PFSK-1 (cell line): ENCODE measurements around the gene PANX2.

ENCODE experiments used
- FOXP2 ChIP-seq: optimal IDR thresholded peaks from 2 replicates; pipeline ENCODE3; 2011; ENCODE audit warnings: borderline replicate concordance, control low read depth, inconsistent platforms; ENCODE audit not compliant: insufficient read depth; ENCODE audit errors: extremely low read length, extremely low read depth
- POLR2AphosphoS5 ChIP-seq: IDR thresholded peaks from 2 replicates; pipeline ENCODE4 v1.6.1; 2012; ENCODE audit warnings: low read depth, mild to moderate bottlenecking, control low read depth, low read length, moderate library complexity
- REST ChIP-seq, 2 experiments: IDR thresholded peaks; 2 replicates each; pipeline versions ENCODE4 v1.6.1 to v1.8.0; 2011 to 2012; ENCODE audit warnings: low read depth in 2 of 2, low read length in 2 of 2, control low read depth in 1 of 2, inconsistent platforms in 1 of 2, mild to moderate bottlenecking in 1 of 2, moderate library complexity in 1 of 2; ENCODE audit not compliant: insufficient read depth in 1 of 2
- SIN3A ChIP-seq: IDR thresholded peaks from 2 replicates; pipeline ENCODE4 v1.6.1; 2012; ENCODE audit warnings: mild to moderate bottlenecking, low read length, moderate library complexity, borderline replicate concordance; ENCODE audit not compliant: insufficient read depth
- TAF1 ChIP-seq: IDR thresholded peaks from 2 replicates; pipeline ENCODE4 v1.6.1; 2012; ENCODE audit warnings: low read length, control low read depth, borderline replicate concordance; ENCODE audit not compliant: insufficient read depth

PANX2 gene

GRCh38 chr22:50213263-50213662, 42.7 kb downstream of the PANX2 start:
- TF ChIP-seq SIN3A (no peak), TAF1 (no peak), FOXP2 (no peak), POLR2AphosphoS5 (no peak)

- no peak for TF ChIP-seq TAF1
- TF ChIP-seq FOXP2 = no peak
- no peak for TF ChIP-seq POLR2AphosphoS5
- no peak for TF ChIP-seq REST (IDR thresholded peaks at IDR 0.05; ENCODE audit: insufficient read depth in 1 of 2, low read depth in 2 of 2, low read length in 2 of 2)
- TF ChIP-seq SIN3A = no peak
Observed at GRCh38 chr22:50215297-50216054, 44.9 kb downstream of the PANX2 start.

- TF ChIP-seq REST (IDR thresholded peaks at IDR 0.05; ENCODE audit: insufficient read depth in 1 of 2, low read depth in 2 of 2, low read length in 2 of 2) (no peak), TAF1 (no peak), POLR2AphosphoS5 (no peak), FOXP2 (no peak), SIN3A (no peak)
Observed at GRCh38 chr22:50216055-50216683, 45.6 kb downstream of the PANX2 start.

DNA sequence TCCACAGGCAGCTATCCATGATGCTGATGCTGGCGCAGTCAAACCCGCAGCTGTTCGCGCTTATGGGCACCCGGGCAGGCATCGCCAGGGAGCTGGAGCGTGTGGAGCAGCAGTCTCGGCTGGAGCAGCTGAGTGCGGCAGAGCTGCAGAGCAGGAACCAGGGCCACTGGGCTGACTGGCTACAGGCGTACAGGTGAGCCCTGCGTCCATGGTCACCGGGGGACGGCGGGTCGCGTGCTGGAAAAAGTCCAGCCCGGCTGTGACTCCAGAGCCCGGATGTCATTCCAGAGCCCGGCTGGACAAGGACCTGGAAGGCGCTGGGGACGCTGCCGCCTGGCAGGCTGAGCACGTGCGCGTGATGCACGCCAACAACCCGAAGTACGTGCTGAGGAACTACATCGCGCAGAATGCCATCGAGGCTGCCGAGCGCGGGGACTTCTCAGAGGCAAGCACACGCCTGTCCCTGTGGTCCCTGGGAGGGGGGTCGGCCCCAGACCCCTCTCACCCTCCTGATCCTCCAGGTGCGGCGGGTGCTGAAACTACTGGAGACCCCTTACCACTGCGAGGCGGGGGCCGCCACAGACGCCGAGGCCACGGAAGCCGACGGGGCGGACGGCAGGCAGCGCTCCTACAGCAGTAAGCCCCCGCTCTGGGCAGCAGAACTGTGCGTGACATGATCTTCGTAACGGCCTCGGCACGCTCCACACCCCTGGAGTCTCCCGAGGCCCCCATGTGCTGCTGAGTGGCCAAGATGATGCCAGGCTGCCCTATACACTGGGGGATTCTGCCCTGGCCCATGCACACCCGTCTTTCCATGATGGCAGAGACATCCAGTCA, 46.4 kb downstream of the PANX2 start:
- TF ChIP-seq REST (IDR thresholded peaks at IDR 0.05; ENCODE audit: insufficient read depth in 1 of 2, low read depth in 2 of 2, low read length in 2 of 2) = no peak
- TF ChIP-seq POLR2AphosphoS5 = no peak
- TF ChIP-seq FOXP2 = no peak
- no peak for TF ChIP-seq SIN3A
- no peak for TF ChIP-seq TAF1

- TF ChIP-seq POLR2AphosphoS5 = no peak
- no peak for TF ChIP-seq SIN3A
Observed at GRCh38 chr22:50217543-50218152, 47.1 kb downstream of the PANX2 start.
